Astrocyte of the spinal cord (primary cell): Measurements from ENCODE around the gene INO80E.

Experiments
- DNase-seq: peaks from one replicate; pipeline ENCODE4 v3.0.0; 2011; ENCODE audit warnings: low read depth, low spot score
- H3K4me3 ChIP-seq: 2 replicates; pipeline ENCODE4 v1.5.1; 2011; ENCODE audit warnings: low read depth, mild to moderate bottlenecking, low read length, moderate library complexity
- CTCF ChIP-seq: IDR thresholded peaks from 2 replicates; pipeline ENCODE4 v1.5.1; 2012; ENCODE audit warnings: low read depth, mild to moderate bottlenecking, low read length, inconsistent platforms
- in situ Hi-C: cut with HindIII; loops from 2 replicates; pipeline ENCODE4 v1.10.0; 2017; ENCODE audit warnings: low sequenced_read_pairs

The INO80E gene

GRCh38 chr16:29961127-29961478, 34.9 kb upstream of the INO80E start:
- peak overlapping the region; percentile 64 for H3K4me3 ChIP-seq
- no peak for DNase-seq
- in situ Hi-C loops, result no loop called here
- TF ChIP-seq CTCF, result no peak

GRCh38 chr16:29961479-29962343, 34.3 kb upstream of the INO80E start, which contains the start of gene TMEM219:
TSS of gene TMEM219 (plus strand) at chr16:29962079. CDS start at chr16:29963144, 1,065 bp downstream.
- peak; percentile 45 for TF ChIP-seq CTCF
- H3K4me3 ChIP-seq, result peak within 1 kb of the TSS; percentile 77
- DNase-seq, result peak; percentile 88
- in situ Hi-C loops, result no loop called here

- peak; percentile 36 for DNase-seq
- in situ Hi-C loops, result no loop called here
- peak overlapping the region; percentile 77 for H3K4me3 ChIP-seq
- no peak for TF ChIP-seq CTCF
Measured at GRCh38 chr16:29962344-29962994, 33.6 kb upstream of the INO80E start.

GRCh38 chr16:29963021-29963743, 32.9 kb upstream of the INO80E start:
- DNase-seq, result no peak
- TF ChIP-seq CTCF, result no peak
- in situ Hi-C loops, result no loop called here
- H3K4me3 ChIP-seq, result peak overlapping the region; percentile 77

- no peak overlapping the region for H3K4me3 ChIP-seq
- in situ Hi-C loops, result no loop called here
- no peak for TF ChIP-seq CTCF
- DNase-seq, result no peak
Measured at GRCh38 chr16:29968205-29968604, 27.8 kb upstream of the INO80E start.

- TF ChIP-seq CTCF, result no peak
- DNase-seq, result no peak
- H3K4me3 ChIP-seq, result no peak overlapping the region
- in situ Hi-C loops, result no loop called here
Measured at GRCh38 chr16:29971304-29971703, 24.7 kb upstream of the INO80E start.
